OCI-LY3 (cell line): Measurements from ENCODE around the gene PPL.

Experiments
- EZH2phosphoT487 ChIP-seq: fragments of 200-600 bp; shearing (Covaris generic); IDR thresholded peaks from 2 replicates; pipeline ENCODE4 v1.6.1; 2018; ENCODE audit warnings: antibody characterized with exemption, mixed run types, low read depth
- TF ChIP-seq, protein P1 (sequence below): fragments of 200-600, 300-600 bp; sonication (generic); IDR thresholded peaks from 2 replicates; pipeline ENCODE4 v1.5.1; 2014; ENCODE audit warnings: antibody characterized with exemption, low read length, low read depth

DNA sequence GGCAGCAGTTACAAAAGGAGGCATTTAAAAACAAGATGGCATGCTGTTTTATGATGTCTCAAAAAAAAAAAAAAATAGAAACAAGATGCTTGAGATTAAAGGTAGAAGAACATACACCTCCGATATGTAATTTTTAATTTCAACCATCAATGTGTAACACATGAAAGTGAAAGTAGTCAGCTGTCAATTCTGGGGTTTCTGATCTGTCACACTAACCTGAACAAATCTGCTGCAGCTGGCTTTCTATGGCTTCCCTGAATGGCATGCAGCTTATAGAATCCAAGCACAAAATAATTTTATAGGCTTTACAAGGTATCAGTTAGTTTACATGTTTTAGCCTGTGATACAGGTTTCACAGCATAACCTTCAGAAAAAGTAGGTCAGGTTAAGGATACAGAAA, 103.4 kb downstream of the PPL start:
- TF ChIP-seq, protein P1, sequence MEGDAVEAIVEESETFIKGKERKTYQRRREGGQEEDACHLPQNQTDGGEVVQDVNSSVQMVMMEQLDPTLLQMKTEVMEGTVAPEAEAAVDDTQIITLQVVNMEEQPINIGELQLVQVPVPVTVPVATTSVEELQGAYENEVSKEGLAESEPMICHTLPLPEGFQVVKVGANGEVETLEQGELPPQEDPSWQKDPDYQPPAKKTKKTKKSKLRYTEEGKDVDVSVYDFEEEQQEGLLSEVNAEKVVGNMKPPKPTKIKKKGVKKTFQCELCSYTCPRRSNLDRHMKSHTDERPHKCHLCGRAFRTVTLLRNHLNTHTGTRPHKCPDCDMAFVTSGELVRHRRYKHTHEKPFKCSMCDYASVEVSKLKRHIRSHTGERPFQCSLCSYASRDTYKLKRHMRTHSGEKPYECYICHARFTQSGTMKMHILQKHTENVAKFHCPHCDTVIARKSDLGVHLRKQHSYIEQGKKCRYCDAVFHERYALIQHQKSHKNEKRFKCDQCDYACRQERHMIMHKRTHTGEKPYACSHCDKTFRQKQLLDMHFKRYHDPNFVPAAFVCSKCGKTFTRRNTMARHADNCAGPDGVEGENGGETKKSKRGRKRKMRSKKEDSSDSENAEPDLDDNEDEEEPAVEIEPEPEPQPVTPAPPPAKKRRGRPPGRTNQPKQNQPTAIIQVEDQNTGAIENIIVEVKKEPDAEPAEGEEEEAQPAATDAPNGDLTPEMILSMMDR = no peak
- TF ChIP-seq EZH2phosphoT487 = no peak
